HepG2 (cell line): ENCODE data around the gene PIK3R5. TPM values are rescaled to one million over a fixed set of nuclear protein-coding genes. Genes with fewer than 3 reads are reported as not detected.

Experiments used
- ATAC-seq: fragments of 200-7000 bp; cut with Tn5 transposase; 3 replicates; pipeline ENCODE4 v1.9.1; 2020; ENCODE audit warnings: mild to moderate bottlenecking, moderate library complexity
- BruUV-seq: library from RNA; stranded (reverse); fragments of 400-500 nt; replicated peaks from 2 replicates; lab custom pipeline; 2021; lab: Mats Ljungman, UMichigan
- CTCF ChIA-PET: fragments of 300-600 bp; formaldehyde crosslinking; extraction: SDS; loops from one replicate; lab custom pipeline; 2021; ENCODE audit warnings: low total read pairs, inconsistent platforms, low intra/inter-chr PET ratio; lab: Yijun Ruan, JAX
- POLR2A ChIA-PET: fragments of 350-600 bp; sonication (Branson Sonifier 250); formaldehyde crosslinking; loops from one replicate; lab custom pipeline; 2020; ENCODE audit warnings: antibody characterized with exemption, inconsistent platforms; lab: Yijun Ruan, JAX
- DNase-seq: peaks from one replicate; pipeline ENCODE4 v3.0.0-alpha.2; 2015; ENCODE audit warnings: low spot score
- FAIRE-seq: peaks from 3 replicates; lab custom pipeline; 2011; peaks lifted over from hg19 to GRCh38; lab: Jason Lieb, UNC
- H2AFZ ChIP-seq: one replicate; pipeline ENCODE4 v1.6.1; 2011; ENCODE audit warnings: low read length, inconsistent platforms
- H3K27ac ChIP-seq: fragments of 300-600 bp; 3 replicates; pipeline ENCODE4 v1.8.0; 2011; ENCODE audit warnings: mixed run types, mild to moderate bottlenecking, mixed read lengths, low read length, inconsistent platforms; ENCODE audit not compliant: insufficient read depth; ENCODE audit errors: extremely low read length
- H3K27me3 ChIP-seq, 2 experiments: fragments of 200-600 bp in 1 of 2; 2 replicates in 1 of 2; 3 replicates in 1 of 2; pipeline versions ENCODE4 v1.6.0 to v1.8.0; 2011; ENCODE audit warnings: low read length in 2 of 2, mild to moderate bottlenecking in 2 of 2, moderate library complexity in 2 of 2, inconsistent platforms in 1 of 2; ENCODE audit not compliant: insufficient read depth in 2 of 2, control insufficient read depth in 1 of 2
- H3K36me3 ChIP-seq, 2 experiments: fragments of 200-600 bp in 1 of 2; replicated peaks in 1 of 2; 2 replicates in 1 of 2; 3 replicates in 1 of 2; pipeline versions ENCODE4 v1.5.1 to v1.8.0; 2011; ENCODE audit warnings: low read length in 2 of 2, inconsistent platforms in 1 of 2; ENCODE audit not compliant: insufficient read depth in 2 of 2, control insufficient read depth in 1 of 2
- H3K4me1 ChIP-seq: 2 replicates; pipeline ENCODE4 v1.5.1; 2012; ENCODE audit warnings: low read length, inconsistent platforms; ENCODE audit not compliant: insufficient read depth
- H3K4me2 ChIP-seq: 2 replicates; pipeline ENCODE4 v1.6.0; 2011; ENCODE audit warnings: low read depth, low read length, inconsistent platforms
- H3K4me3 ChIP-seq, 3 experiments: fragments of 200-600 bp in 1 of 3; sonication (generic), shearing (Covaris generic) in 1 of 3; replicated peaks in 1 of 3; 2 replicates each; pipeline ENCODE4 v1.5.1; 2011 to 2016; ENCODE audit warnings: low read length in 3 of 3, inconsistent platforms in 2 of 3, low read depth in 2 of 3, mild to moderate bottlenecking in 2 of 3, control low read depth in 1 of 3, mixed read lengths in 1 of 3; ENCODE audit not compliant: insufficient read depth in 1 of 3
- H3K79me2 ChIP-seq: one replicate; pipeline ENCODE4 v1.6.1; 2011; ENCODE audit warnings: low read length, inconsistent platforms; ENCODE audit not compliant: insufficient read depth
- H3K9ac ChIP-seq: 2 replicates; pipeline ENCODE4 v1.6.0; 2011; ENCODE audit warnings: mild to moderate bottlenecking, low read depth, low read length, inconsistent platforms; ENCODE audit not compliant: insufficient read depth
- H3K9me3 ChIP-seq: 2 replicates; pipeline ENCODE4 v1.5.1; 2012; ENCODE audit warnings: mild to moderate bottlenecking, low read length
- H4K20me1 ChIP-seq: 2 replicates; pipeline ENCODE4 v1.6.0; 2011; ENCODE audit warnings: inconsistent platforms, mild to moderate bottlenecking, low read length, moderate library complexity; ENCODE audit not compliant: insufficient read depth
- FOXP4 ChIP-seq: sonication (generic); formaldehyde crosslinking; IDR thresholded peaks from 2 replicates; pipeline ENCODE4 v1.4.0; 2020; ENCODE audit warnings: missing genetic modification reagents
- HINFP ChIP-seq: sonication (generic); formaldehyde crosslinking; IDR thresholded peaks from 2 replicates; pipeline ENCODE4 v1.4.0; 2020; ENCODE audit warnings: low read depth, mild to moderate bottlenecking, missing genetic modification reagents
- ISL2 ChIP-seq: sonication (generic); formaldehyde crosslinking; IDR thresholded peaks from 2 replicates; pipeline ENCODE4 v1.5.0; 2020; ENCODE audit warnings: missing genetic modification reagents
- KLF6 ChIP-seq: IDR thresholded peaks from 2 replicates; pipeline ENCODE4 v1.8.0; 2016; ENCODE audit warnings: missing biosample characterization, missing genetic modification reagents
- MATR3 ChIP-seq: sonication (generic); formaldehyde crosslinking; IDR thresholded peaks from 2 replicates; pipeline ENCODE4 v1.4.0; 2020; ENCODE audit warnings: missing genetic modification reagents
- MNT ChIP-seq: fragments of 450-650 bp; IDR thresholded peaks from 2 replicates; pipeline ENCODE4 v1.6.1; 2016
- RARA ChIP-seq: IDR thresholded peaks from 2 replicates; pipeline ENCODE4 v1.6.1; 2016; ENCODE audit warnings: missing genetic modification reagents, missing compliant biosample characterization
- RNF219 ChIP-seq: sonication (generic); formaldehyde crosslinking; IDR thresholded peaks from 2 replicates; pipeline ENCODE4 v1.5.0; 2020; ENCODE audit warnings: mild to moderate bottlenecking, missing genetic modification reagents
- SP4 ChIP-seq: sonication (generic); formaldehyde crosslinking; IDR thresholded peaks from 2 replicates; pipeline ENCODE4 v1.8.1; 2023; ENCODE audit warnings: mild to moderate bottlenecking, missing genetic modification reagents
- TBP ChIP-seq: sonication (generic); formaldehyde crosslinking; IDR thresholded peaks from 2 replicates; pipeline ENCODE4 v1.5.0; 2020; ENCODE audit warnings: missing genetic modification reagents
- TOE1 ChIP-seq: sonication (generic); formaldehyde crosslinking; IDR thresholded peaks from 2 replicates; pipeline ENCODE4 v1.4.0; 2020; ENCODE audit warnings: mild to moderate bottlenecking, missing genetic modification reagents
- WIZ ChIP-seq: sonication (generic); formaldehyde crosslinking; IDR thresholded peaks from 2 replicates; pipeline ENCODE4 v1.5.1; 2020; ENCODE audit warnings: mild to moderate bottlenecking, missing genetic modification reagents
- ZFP41 ChIP-seq: sonication (generic); formaldehyde crosslinking; IDR thresholded peaks from 2 replicates; pipeline ENCODE4 v1.4.0; 2020; ENCODE audit warnings: mild to moderate bottlenecking, missing genetic modification reagents, borderline replicate concordance
- ZNF362 ChIP-seq: sonication (generic); formaldehyde crosslinking; IDR thresholded peaks from 2 replicates; pipeline ENCODE4 v1.4.0; 2020; ENCODE audit warnings: missing genetic modification reagents, mild to moderate bottlenecking, borderline replicate concordance
- ZNF773 ChIP-seq: sonication (generic); formaldehyde crosslinking; IDR thresholded peaks from 2 replicates; pipeline ENCODE4 v1.4.0; 2020; ENCODE audit warnings: missing genetic modification reagents, borderline replicate concordance
- ZNF883 ChIP-seq: sonication (generic); formaldehyde crosslinking; IDR thresholded peaks from 2 replicates; pipeline ENCODE4 v1.5.1; 2020; ENCODE audit warnings: mild to moderate bottlenecking, missing genetic modification reagents; ENCODE audit errors: not compliant biosample characterization
- WGBS: methylation state at CpG from one replicate; pipeline ENCODE4 v1.1.6; 2017; ENCODE audit warnings: low lambda C conversion rate; 5-methylcytosine and 5-hydroxymethylcytosine counted together
- in situ Hi-C: cut with HindIII; loops from 2 replicates; pipeline ENCODE4 v1.10.0; 2017; ENCODE audit warnings: low pct_unique_long_range_greater_than_20kb; ENCODE audit not compliant: extremely low pct_ligation_motif_present
- intact Hi-C: fragments of 100-400 bp; cut with micrococcal nuclease; formaldehyde crosslinking; loops from one replicate; pipeline ENCODE4 v1.10.0; 2022; ENCODE audit not compliant: unreplicated experiment
- polyA plus RNA-seq, 8 experiments: library from polyadenylated mRNA; depleted of rRNA in 3 of 8; stranded (reverse) in 7 of 8; unstranded in 1 of 8; fragments of >200 nt; fragmentation: Illumina TruSeq in 4 of 8; extraction: Trizol in 4 of 8; gene quantifications; 2 replicates each; pipeline versions ENCODE4 v1.2.1 to v1.2.3, GENCODE V29; 2011 to 2016; ENCODE audit warnings: low read depth in 4 of 8, missing spikeins in 1 of 8, mixed read lengths in 1 of 8; ENCODE audit not compliant: insufficient read depth in 1 of 8
- total RNA-seq, 5 experiments: library from RNA; depleted of rRNA; stranded (reverse); fragments of >200 nt; fragmentation: Illumina TruSeq; extraction: Trizol; gene quantifications; 2 replicates each; pipeline ENCODE4 v1.2.3, GENCODE V29; 2016; ENCODE audit warnings: low read depth in 1 of 5

Gene PIK3R5
- total and polyA plus RNA-seq, 2 of the 13 experiments (the other 11 are each of a cell fraction or from before 2014, with no cell fraction given) = not detected

- no TSS peak for BruUV-seq
- no peak overlapping the region for H3K9ac ChIP-seq
Observed at GRCh38 chr17:8941980-8942622, 23.4 kb downstream of the PIK3R5 start.

More at GRCh38 chr17:8941980-8942622, 23.4 kb downstream of the PIK3R5 start:
- in situ Hi-C loops = no loop called here
- Histone ChIP-seq H4K20me1 (no peaks in the 10 kb centered on the region), H3K27ac (no peak overlapping the region), H2AFZ (no peak overlapping the region), H3K4me3 (no peak overlapping the region), H3K9me3 (no peaks in the 10 kb centered on the region), H3K4me2 (no peak overlapping the region), H3K79me2 (no peaks in the 10 kb centered on the region), H3K4me1 (no peaks in the 10 kb centered on the region), H3K27me3 (peaks cover 2 to 27% of the 10 kb centered on the region in 2 experiments; a peak in 4 of 5 replicates), H3K36me3 (no peaks in the 10 kb centered on the region)
- TF ChIP-seq MATR3 (no peak), MNT (no peak), ZFP41 (no peak), RARA (CRISPR knock-in tag) (no peak), TBP (CRISPR knock-in tag) (no peak), TOE1 (CRISPR knock-in tag) (no peak), ISL2 (CRISPR knock-in tag) (no peak), RNF219 (no peak), WIZ (CRISPR knock-in tag) (no peak), ZNF362 (no peak), HINFP (no peak), ZNF883 (no peak), ZNF773 (CRISPR knock-in tag) (no peak), FOXP4 (CRISPR knock-in tag) (no peak), SP4 (CRISPR knock-in tag) (no peak), KLF6 (no peak)
- no peak for ATAC-seq
- WGBS = 1% methylated on average over 5 of the region's 8 CpGs
- ChIA-PET POLR2A (no interaction called here), CTCF (no interaction called here)
- DNase-seq = no peak
- no peak for FAIRE-seq
- intact Hi-C loops = no loop called here
